IPS-18c (cell line): Measurements from ENCODE around the gene WDR18.

Experiments used
- H3K4me3 ChIP-seq: 2 replicates; pipeline ENCODE4 v1.7.0; 2013; ENCODE audit warnings: low read depth, mild to moderate bottlenecking, low read length, moderate library complexity; ENCODE audit not compliant: insufficient read depth
- H3K9me3 ChIP-seq: one replicate; pipeline ENCODE4 v1.6.1; 2013; ENCODE audit warnings: mild to moderate bottlenecking, low read length, moderate library complexity; ENCODE audit not compliant: control insufficient read depth, insufficient read depth

Gene WDR18

GRCh38 chr19:980133-980998 is 3.8 kb upstream of the WDR18 start:
- Histone ChIP-seq H3K4me3 (no peak overlapping the region), H3K9me3 (no peaks in the 10 kb centered on the region)

GRCh38 chr19:982567-983170 is 1.5 kb upstream of the WDR18 start:
- Histone ChIP-seq H3K9me3 (no peaks in the 10 kb centered on the region), H3K4me3 (no peak overlapping the region; the same call in 1 of the 2 replicates)

DNA sequence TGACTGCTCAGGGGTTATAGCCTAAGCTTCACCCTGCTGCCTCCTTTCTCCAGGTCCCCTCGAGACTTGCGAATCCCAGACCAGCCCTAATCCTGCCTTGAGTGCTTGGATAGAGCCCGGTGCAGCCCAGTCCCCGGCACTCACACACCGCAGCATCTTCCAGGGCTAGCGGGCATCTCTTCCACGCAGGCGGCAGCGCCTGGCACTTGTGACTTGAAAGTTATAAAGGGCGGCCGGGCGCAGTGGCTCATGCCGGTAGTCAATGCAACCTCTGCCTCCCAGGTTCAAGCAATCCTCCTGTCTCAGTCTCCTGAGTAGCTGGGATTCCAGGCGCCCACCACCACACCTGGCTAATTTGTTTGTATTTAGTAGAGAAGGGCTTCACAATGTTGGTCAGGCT is 1.9 kb downstream of the WDR18 start:
- Histone ChIP-seq H3K9me3 (no peaks in the 10 kb centered on the region), H3K4me3 (no peak overlapping the region)

GRCh38 chr19:988081-988480 is 3.9 kb downstream of the WDR18 start:
- H3K4me3 ChIP-seq = no peak overlapping the region
- H3K9me3 ChIP-seq = no peaks in the 10 kb centered on the region

GRCh38 chr19:988510-988909 is 4.4 kb downstream of the WDR18 start:
- Histone ChIP-seq H3K4me3 (no peak overlapping the region), H3K9me3 (no peaks in the 10 kb centered on the region)

DNA sequence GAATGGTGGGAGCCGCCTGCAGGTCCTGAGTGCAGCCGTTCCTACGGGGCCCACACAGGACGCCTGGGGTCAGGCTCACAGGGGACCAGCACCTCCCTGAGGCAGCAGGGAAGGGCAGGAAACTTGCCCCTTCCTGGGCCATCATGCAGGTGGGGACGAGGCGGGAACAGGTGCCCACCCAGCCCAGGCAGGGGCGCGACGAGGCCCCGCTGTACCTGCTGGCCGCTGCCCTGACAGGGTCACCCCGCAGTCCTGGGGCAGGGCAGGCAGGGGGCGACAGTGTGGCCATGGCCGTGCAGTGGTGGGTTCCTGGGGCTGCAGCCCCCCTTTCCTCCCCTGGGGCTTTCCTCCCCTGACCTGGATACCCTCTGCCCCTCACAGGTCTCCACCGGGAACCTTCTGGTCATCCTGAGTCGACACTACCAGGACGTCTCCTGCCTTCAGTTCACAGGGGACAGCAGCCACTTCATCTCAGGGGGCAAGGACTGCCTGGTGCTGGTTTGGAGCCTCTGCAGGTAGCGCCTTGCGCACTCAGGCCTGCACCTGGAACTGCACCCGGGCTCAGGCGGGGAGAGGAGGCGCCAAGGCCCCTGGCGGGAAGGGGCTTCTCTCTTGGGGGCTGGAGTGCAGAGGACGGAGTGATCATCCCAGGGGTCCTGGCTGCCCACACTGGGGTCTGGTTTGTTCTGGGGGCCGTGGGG is 5.4 kb downstream of the WDR18 start:
- no peak overlapping the region for H3K4me3 ChIP-seq

DNA sequence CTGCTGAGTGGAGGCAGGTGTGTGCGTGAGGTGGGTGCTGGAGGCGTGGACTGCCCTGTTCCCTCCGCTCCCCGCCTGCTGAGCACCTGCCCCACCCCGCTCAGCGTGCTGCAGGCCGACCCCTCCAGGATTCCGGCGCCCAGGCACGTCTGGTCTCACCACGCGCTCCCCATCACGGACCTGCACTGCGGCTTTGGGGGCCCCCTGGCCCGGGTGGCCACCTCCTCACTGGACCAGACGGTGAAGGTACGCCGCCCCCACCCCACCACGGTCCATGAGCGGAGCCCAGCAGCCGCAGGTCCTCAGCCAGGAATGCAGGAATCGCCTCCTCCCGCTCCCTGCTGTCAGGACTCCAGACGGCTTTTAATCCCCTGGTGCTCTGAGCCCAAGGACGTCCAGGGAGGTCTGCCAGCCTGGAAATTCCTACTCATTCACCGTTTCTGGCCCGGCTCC is 6.0 kb downstream of the WDR18 start:
- Histone ChIP-seq H3K9me3 (no peaks in the 10 kb centered on the region), H3K4me3 (no peak overlapping the region)

More for the DNA sequence above, 5.4 kb downstream of the WDR18 start:
- no peaks in the 10 kb centered on the region for H3K9me3 ChIP-seq

- Histone ChIP-seq H3K9me3 (no peaks in the 10 kb centered on the region), H3K4me3 (no peak overlapping the region; the same call in 1 of the 2 replicates)
Measured at GRCh38 chr19:990746-991145, 6.6 kb downstream of the WDR18 start.

DNA sequence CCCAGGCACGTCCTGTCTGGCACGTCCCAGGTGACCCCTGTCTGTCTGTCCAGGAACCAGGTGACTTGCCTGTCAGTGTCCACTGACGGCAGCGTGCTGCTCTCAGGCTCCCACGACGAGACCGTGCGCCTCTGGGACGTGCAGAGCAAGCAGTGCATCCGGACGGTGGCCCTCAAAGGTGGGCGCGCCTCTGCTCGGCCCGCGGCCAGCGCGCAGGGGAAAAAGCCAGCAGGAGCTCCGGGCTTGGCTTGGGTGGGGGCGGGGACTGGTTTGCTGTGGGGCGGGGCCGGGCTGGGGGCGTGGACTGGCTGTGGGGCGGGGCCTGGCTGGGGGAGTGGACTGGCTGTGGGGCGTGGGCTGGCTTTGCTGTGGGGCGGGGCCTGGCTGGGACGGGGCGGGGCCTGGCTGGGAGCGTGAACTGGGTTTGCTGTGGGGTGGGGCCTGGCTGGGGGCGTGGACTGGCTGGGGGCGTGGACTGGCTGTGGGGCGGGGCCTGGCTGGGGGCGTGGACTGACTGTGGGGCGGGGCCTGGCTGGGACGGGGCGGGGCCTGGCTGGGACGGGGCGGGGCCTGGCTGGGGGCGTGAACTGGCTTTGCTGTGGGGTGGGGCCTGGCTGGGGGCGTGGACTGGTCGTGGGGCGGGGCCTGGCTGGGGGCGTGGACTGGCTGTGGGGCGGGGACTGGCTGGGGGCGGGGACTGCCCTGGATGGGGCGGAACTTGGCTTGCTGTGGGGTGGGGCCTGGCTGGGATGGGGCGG is 7.2 kb downstream of the WDR18 start:
- Histone ChIP-seq H3K4me3 (no peak overlapping the region), H3K9me3 (peaks cover 2% of the 10 kb centered on the region)

- H3K4me3 ChIP-seq = no peak overlapping the region
- peaks cover 2% of the 10 kb centered on the region for H3K9me3 ChIP-seq
Measured at GRCh38 chr19:991932-992669, 8.0 kb downstream of the WDR18 start.

DNA sequence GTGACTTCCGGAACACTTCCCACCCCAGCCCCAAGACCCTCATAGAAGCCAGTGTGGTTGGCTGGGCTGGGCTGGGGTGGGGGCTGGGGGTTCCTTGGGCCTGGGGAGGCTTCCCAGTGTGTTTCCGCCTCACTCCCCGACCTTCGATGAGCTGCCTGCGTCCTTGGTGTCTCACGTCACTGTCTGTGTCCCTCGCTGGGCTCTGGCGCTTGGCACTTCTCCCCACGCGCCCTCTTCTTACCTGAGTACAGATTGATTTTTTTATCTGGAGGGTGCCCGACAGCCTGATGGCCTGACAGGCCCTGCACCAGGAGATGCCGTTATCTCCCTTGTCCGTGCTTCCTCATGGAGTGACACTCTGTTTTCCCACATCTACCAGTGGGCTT is 8.5 kb downstream of the WDR18 start:
- Histone ChIP-seq H3K9me3 (peaks cover 2% of the 10 kb centered on the region), H3K4me3 (no peak overlapping the region)

DNA sequence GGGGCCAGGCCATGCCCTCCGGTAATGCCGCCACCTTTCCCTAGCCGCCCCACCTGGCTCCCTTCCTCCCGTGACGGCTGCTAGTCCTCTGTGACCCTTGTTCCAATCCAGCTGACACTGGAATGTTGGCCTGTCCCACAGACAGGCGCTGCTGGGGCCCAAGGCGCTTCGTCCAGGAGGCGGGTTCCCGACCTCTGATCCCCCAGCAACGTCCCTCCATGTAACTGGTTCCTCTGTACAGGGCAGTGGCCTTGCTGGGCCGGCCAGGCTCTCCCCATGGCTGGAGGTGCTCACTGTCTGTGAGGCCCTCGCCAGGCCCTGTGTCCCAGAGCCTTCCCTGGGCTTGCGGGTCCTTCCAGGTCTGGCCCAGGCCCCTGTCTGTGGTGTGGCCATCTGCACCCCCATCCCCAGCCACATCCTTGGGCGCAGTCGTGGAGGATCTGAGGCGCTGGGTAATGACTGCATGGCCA is 9.3 kb downstream of the WDR18 start:
- peaks cover 2% of the 10 kb centered on the region for H3K9me3 ChIP-seq

DNA sequence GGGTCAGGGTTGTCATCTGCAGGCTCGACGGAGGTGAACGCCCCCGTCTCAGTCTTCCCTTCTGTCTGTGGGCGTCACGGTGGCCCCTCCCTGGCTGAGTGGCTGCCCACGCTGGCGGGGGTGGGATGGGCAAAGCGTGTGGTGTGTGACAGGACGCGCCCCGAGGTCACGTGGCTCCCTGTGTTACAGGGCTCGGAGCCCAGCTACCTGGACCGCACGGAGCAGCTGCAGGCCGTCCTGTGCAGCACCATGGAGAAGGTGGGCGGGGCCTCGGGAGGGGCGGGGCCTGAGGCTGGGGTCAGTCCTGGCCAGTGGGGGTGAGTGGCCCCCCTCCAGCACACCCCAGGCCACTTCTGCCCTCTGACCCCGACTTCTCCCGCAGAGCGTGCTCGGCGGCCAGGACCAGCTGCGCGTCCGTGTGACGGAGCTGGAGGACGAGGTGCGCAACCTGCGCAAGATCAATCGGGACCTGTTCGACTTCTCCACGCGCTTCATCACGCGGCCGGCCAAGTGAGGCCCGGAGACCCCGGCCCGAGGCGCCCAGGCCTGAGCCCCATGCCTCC is 9.8 kb downstream of the WDR18 start:
- Histone ChIP-seq H3K4me3 (no peak overlapping the region; the same call in 1 of the 2 replicates), H3K9me3 (peaks cover 2% of the 10 kb centered on the region)

More for the DNA sequence above, 9.3 kb downstream of the WDR18 start:
- no peak overlapping the region; the same call in 1 of the 2 replicates for H3K4me3 ChIP-seq

- peaks cover 2% of the 10 kb centered on the region for H3K9me3 ChIP-seq
- H3K4me3 ChIP-seq = no peak overlapping the region
Measured at GRCh38 chr19:994516-994915, 10.4 kb downstream of the WDR18 start.

DNA sequence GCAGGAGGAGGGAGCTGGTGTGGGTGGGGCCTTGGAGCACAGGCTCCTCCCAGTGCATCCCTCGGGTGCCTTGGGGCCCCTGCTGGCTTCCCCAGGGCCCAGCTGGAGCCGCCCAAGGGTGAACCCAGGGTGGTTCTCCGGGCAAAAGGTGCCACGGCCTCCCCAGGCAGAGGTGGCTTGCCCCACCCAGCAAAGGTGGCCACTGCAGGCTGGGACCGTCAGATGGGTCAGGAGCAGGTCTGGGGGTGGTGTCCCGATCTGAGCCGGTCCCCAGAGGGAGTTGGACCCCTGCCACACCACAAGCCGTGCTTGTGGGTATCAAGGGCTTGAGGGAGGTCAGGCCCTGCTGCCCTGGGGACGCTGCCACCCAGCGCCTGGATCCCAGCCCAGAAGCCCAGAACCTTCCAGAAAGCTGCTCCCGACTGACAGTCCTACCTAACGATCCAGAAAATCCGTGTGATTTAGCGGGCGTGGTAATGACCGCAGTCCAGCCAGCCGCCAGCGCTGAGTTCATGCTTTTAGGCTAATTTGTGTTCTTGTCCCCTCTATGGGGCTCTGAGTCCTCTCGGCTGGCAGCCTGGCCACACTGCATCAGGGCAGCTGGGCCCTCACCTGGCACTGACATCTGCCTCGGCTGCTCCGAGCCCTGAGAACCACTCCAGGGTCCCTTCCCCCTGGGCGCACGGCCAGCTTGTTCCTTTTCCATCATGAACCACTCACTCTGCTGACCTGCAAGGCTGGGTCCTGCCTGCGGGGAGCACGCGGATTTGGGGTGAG is 11.1 kb downstream of the WDR18 start:
- Histone ChIP-seq H3K9me3 (peaks cover 2% of the 10 kb centered on the region), H3K4me3 (no peak overlapping the region)
